ENCODE data around the gene ZFP1.
A peak's percentile ranks its signal among the peaks of the same experiment; 100 is the strongest.

Gene ZFP1

DNA sequence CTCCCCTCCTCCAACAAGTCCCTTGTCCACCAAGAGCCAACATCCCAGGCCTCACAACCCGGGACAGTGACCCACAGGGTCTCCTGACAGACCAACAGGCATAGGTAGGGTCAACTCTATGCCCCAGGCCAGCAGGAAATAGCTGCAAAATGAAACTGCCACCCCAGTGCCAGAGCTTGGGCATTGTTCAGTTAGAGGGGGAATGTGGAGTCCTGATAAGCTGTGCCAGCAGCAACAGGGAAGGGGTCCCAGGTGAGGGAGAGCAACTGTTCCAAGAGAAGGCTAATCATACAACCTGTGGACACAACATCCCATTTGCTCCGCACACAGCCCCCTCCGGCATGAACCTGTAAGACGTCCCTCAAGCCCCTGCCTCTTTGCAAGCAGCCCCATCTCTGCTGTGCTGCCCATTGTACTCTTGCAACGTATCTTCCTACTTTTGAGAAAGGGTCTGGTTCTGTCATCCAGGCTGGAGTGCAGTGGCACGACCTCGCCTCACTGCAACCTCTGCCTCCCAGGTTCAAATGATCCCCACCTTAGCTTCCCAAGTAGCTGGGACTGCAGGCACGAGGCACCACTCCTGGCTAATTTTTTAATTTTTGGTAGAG lies 41.4 kb downstream of the ZFP1 start:
- TF ChIP-seq, protein P1, sequence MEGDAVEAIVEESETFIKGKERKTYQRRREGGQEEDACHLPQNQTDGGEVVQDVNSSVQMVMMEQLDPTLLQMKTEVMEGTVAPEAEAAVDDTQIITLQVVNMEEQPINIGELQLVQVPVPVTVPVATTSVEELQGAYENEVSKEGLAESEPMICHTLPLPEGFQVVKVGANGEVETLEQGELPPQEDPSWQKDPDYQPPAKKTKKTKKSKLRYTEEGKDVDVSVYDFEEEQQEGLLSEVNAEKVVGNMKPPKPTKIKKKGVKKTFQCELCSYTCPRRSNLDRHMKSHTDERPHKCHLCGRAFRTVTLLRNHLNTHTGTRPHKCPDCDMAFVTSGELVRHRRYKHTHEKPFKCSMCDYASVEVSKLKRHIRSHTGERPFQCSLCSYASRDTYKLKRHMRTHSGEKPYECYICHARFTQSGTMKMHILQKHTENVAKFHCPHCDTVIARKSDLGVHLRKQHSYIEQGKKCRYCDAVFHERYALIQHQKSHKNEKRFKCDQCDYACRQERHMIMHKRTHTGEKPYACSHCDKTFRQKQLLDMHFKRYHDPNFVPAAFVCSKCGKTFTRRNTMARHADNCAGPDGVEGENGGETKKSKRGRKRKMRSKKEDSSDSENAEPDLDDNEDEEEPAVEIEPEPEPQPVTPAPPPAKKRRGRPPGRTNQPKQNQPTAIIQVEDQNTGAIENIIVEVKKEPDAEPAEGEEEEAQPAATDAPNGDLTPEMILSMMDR (IDR thresholded peaks at IDR 0.05; ENCODE audit: insufficient read depth, low read depth, low read length, missing control alignments) = no peak
- H3K4me3 ChIP-seq (ENCODE audit: low read length) = no peak overlapping the region
- no peak for DNase-seq (ENCODE audit: low read depth)

GRCh38 chr16:75192606-75193264 lies 44.4 kb downstream of the ZFP1 start:
- DNase-seq (ENCODE audit: low read depth) = peak; percentile 54
- no peak overlapping the region for H3K4me3 ChIP-seq (ENCODE audit: low read length)
- TF ChIP-seq, protein P1 (IDR thresholded peaks at IDR 0.05; ENCODE audit: insufficient read depth, low read depth, low read length, missing control alignments) = no peak

DNA sequence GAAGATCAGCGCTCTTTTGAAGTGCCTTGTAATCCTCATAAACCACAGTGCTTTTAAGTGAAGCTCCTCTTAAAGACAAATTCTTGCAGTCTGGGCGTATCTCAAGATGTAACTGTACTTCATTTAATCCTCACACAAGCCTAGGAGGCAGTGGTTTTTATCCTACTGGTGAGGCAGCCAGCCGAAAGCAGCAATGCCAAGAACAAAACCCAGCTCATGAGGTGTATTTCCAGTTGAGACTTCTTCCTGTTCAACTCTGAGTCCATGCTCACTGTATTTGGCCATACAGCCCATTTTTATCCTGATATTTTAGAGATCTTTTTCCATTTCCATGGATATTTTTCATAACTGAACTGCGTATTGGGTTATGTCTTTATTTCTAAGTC lies 44.9 kb downstream of the ZFP1 start:
- TF ChIP-seq, protein P1 (IDR thresholded peaks at IDR 0.05; ENCODE audit: insufficient read depth, low read depth, low read length, missing control alignments) = no peak
- no peak for DNase-seq (ENCODE audit: low read depth)
- H3K4me3 ChIP-seq (ENCODE audit: low read length) = no peak overlapping the region

DNA sequence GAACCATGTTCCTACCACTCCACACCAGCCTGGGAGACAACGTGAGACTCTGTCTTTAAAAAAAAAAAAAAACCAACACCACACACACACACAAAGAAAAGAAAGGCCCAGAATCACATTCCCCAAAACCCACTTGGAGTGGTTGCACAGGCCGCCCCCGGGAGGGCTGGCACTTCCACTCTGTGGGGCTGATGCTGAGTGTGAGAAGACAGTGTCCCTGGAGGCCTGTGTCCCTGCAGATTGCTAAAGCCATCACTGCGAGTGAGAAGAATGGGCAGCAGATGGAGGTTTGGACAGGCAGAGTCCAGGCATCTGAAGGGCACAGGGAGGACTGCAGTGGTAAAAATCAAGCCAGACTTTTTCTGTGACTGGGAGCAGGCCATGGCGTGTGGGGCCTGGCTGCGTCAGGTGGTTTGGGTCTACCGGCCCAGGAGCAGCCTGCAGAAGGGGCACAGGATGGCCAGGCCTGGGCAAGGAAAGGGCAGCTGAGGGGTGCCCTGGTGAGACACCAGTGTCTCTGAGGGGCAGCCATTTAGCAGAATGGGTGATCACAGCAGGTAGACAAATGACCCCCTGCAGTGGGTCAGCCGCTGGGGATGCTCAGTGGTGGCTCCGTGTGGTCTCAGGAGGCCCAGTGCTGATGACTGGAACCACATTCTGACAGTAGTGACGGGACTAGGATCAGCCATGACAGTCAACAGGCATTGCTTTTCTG lies 45.6 kb downstream of the ZFP1 start:
- DNase-seq (ENCODE audit: low read depth) = no peak
- no peak overlapping the region for H3K4me3 ChIP-seq (ENCODE audit: low read length)
- TF ChIP-seq, protein P1 (IDR thresholded peaks at IDR 0.05; ENCODE audit: insufficient read depth, low read depth, low read length, missing control alignments) = no peak

DNA sequence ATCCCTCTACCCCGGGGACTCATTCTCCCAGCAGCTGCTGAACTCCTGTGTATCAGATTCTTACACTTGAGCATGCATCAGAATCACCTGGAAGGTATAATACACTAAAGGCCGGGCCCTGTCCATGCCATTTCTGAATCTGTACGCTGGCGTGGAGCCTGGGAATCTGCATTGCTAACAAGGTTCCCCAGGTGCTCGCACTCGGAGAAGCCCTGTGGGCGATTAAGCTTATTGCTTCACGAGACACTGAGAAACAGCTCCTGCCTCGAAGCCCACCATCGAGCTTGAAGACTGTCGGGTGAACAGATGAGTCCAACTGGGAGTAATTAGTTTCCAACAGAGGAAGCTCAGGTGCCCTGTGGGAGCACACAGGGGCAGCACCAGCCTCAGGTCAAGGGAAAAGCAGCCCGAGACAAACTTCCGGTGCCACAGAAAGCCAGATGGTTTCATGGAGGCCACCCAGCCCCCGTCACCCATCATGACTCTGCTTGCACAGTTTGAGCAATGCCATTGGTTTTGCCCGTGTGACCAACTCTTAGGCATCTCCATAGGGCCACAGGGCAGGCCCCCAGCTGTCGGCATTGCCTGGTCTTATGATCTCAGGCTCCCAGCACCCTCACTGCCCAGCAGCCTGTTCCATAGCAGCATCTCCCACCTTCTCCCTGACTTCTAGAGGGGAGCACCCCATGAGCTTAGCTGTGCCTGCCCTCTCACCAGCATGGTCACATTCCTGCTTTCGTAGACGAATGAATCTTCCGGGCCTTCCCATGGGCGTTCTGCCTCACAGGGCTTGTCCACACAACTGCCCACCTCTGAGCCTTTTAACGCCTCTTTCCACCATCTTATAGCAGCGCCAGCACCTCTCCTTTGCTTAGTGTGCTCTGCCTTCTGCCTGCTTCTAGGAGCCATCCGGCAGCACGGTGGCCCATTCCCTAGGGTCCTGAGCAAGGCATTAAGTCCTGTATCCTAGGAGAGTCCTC lies 47.8 kb downstream of the ZFP1 start:
- H3K4me3 ChIP-seq (ENCODE audit: low read length) = no peak overlapping the region
- TF ChIP-seq, protein P1 (IDR thresholded peaks at IDR 0.05; ENCODE audit: insufficient read depth, low read depth, low read length, missing control alignments) = no peak
- no peak for DNase-seq (ENCODE audit: low read depth)

- TF ChIP-seq, protein P1 (IDR thresholded peaks at IDR 0.05; ENCODE audit: insufficient read depth, low read depth, low read length, missing control alignments) = no peak
- no peak for DNase-seq (ENCODE audit: low read depth)
- no peak overlapping the region for H3K4me3 ChIP-seq (ENCODE audit: low read length)
These were observed 48.5 kb downstream of the ZFP1 start for GRCh38 chr16:75196836-75197235.

All from epithelial cell of esophagus (primary cell).